Testis (tissue), 2 donors: ENCODE results near the gene KRT2.

Experiments
- POLR2A ChIP-seq: fragments of 450-650 bp; IDR thresholded peaks from one replicate; pipeline ENCODE4 v1.6.1; 2017; ENCODE audit warnings: antibody characterized with exemption, mild to moderate bottlenecking, moderate library complexity
- TF ChIP-seq, protein P1 (sequence below), 3 experiments: fragments of 450-650 bp in 2 of 3; fragments of 200-600 bp in 1 of 3; sonication (generic) in 1 of 3; IDR thresholded peaks; one replicate each; pipeline ENCODE4 v1.5.1; 2016 to 2019; ENCODE audit warnings: antibody characterized with exemption in 3 of 3, mild to moderate bottlenecking in 2 of 3, moderate library complexity in 1 of 3

DNA sequence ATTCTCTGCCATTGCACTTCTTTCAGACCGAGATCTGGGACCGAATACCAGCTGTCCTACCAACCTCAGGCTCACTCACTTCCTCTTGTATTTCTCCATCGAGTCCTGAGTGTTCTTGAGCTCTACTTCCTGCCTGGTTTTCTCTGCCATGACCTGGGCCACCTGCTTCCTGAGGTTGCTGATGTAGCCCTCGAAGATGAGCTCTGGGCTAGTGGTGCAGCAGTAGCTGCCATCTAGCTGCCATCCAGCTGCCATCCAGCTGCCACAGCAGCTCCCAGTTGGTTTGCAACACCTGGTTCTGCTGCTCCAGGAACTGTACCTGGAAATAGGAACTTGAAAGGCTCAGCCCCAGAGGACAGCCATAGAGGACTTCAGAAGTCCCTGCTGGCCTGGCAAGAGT lies 18.6 kb downstream of the KRT2 start:
- TF ChIP-seq, protein P1, sequence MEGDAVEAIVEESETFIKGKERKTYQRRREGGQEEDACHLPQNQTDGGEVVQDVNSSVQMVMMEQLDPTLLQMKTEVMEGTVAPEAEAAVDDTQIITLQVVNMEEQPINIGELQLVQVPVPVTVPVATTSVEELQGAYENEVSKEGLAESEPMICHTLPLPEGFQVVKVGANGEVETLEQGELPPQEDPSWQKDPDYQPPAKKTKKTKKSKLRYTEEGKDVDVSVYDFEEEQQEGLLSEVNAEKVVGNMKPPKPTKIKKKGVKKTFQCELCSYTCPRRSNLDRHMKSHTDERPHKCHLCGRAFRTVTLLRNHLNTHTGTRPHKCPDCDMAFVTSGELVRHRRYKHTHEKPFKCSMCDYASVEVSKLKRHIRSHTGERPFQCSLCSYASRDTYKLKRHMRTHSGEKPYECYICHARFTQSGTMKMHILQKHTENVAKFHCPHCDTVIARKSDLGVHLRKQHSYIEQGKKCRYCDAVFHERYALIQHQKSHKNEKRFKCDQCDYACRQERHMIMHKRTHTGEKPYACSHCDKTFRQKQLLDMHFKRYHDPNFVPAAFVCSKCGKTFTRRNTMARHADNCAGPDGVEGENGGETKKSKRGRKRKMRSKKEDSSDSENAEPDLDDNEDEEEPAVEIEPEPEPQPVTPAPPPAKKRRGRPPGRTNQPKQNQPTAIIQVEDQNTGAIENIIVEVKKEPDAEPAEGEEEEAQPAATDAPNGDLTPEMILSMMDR (IDR thresholded peaks at IDR 0.05) = no peak
- no peak for TF ChIP-seq POLR2A
